Spleen (tissue), 11 donors: ENCODE results near the gene KASH5. TPM values are rescaled to one million over a fixed set of nuclear protein-coding genes. Genes with fewer than 3 reads are reported as not detected.

Experiments
- DNase-seq: peaks from one replicate; pipeline ENCODE4 v3.0.0-alpha.2; 2020
- H3K27ac ChIP-seq, 8 donors: fragments of 200-600 bp; sonication (generic) in 7 of 8; 1 replicate in 4 of 8; 2 replicates in 4 of 8; pipeline versions ENCODE4 v1.5.0 to v1.8.0; 2016 to 2021; ENCODE audit warnings: inconsistent platforms in 4 of 8, mild to moderate bottlenecking in 4 of 8, moderate library complexity in 1 of 8
- H3K27me3 ChIP-seq, 7 donors: fragments of 200-600 bp; sonication (generic) in 6 of 7; replicated peaks in 1 of 7; 1 replicate in 4 of 7; 2 replicates in 3 of 7; pipeline versions ENCODE4 v1.5.0 to v1.8.0; 2016 to 2021; ENCODE audit warnings: inconsistent platforms in 3 of 7, mild to moderate bottlenecking in 1 of 7
- H3K36me3 ChIP-seq, 6 donors: fragments of 200-600 bp; sonication (generic) in 5 of 6; 1 replicate in 4 of 6; 2 replicates in 2 of 6; pipeline versions ENCODE4 v1.5.0 to v1.8.0; 2016 to 2021; ENCODE audit warnings: inconsistent platforms in 2 of 6
- H3K4me1 ChIP-seq, 6 donors: fragments of 200-600 bp; sonication (generic) in 5 of 6; 1 replicate in 3 of 6; 2 replicates in 3 of 6; pipeline versions ENCODE4 v1.5.0 to v1.8.0; 2016 to 2021; ENCODE audit warnings: inconsistent platforms in 3 of 6
- H3K4me3 ChIP-seq, 8 donors: fragments of 200-600 bp; sonication (generic) in 7 of 8; 1 replicate in 4 of 8; 2 replicates in 4 of 8; pipeline versions ENCODE4 v1.5.0 to v1.8.0; 2016 to 2021; ENCODE audit warnings: inconsistent platforms in 4 of 8, mild to moderate bottlenecking in 4 of 8, moderate library complexity in 2 of 8
- H3K9me3 ChIP-seq, 8 donors: fragments of 200-600 bp; sonication (generic) in 7 of 8; 1 replicate in 4 of 8; 2 replicates in 4 of 8; pipeline versions ENCODE4 v1.5.0 to v1.8.0; 2016 to 2021; ENCODE audit warnings: inconsistent platforms in 4 of 8
- POLR2A ChIP-seq, 3 donors: fragments of 450-650 bp; IDR thresholded peaks; one replicate each; pipeline ENCODE4 v1.5.1; 2017; ENCODE audit warnings: antibody characterized with exemption in 3 of 3, mild to moderate bottlenecking in 1 of 3
- POLR2AphosphoS5 ChIP-seq, 3 donors: sonication (generic); formaldehyde crosslinking; IDR thresholded peaks; one replicate each; pipeline ENCODE4 v1.5.1; 2017; ENCODE audit warnings: antibody characterized with exemption in 3 of 3
- WGBS, 5 donors: extraction: QIAGEN DNeasy Blood & Tissue Kit in 3 of 5; methylation state at CpG; one replicate each; pipeline versions ENCODE4 v1.1.5 to v1.1.7; 2013 to 2018; 5-methylcytosine and 5-hydroxymethylcytosine counted together
- intact Hi-C: fragments of 100-400 bp; cut with DNase I; formaldehyde crosslinking; loops from one replicate; pipeline ENCODE4 v1.15.0; 2023; ENCODE audit warnings: low total_unique reads
- polyA plus RNA-seq, 3 donors: library from polyadenylated mRNA; stranded (reverse); fragments of 200-250 nt; gene quantifications; one replicate each; pipeline ENCODE4 v1.2.1, GENCODE V29; 2013
- total RNA-seq, 7 donors: library from RNA; depleted of rRNA in 3 of 7; stranded (reverse); fragments of >200 nt in 3 of 7; fragmentation: NEBNext Ultra II Directional in 4 of 7; extraction: Animal tissue kit (Norgen Biotek cat#: 25700) in 4 of 7; gene quantifications; one replicate each; pipeline versions ENCODE4 v1.1.0 to v1.2.1, GENCODE V29; 2016 to 2021
- TF ChIP-seq, protein P1 (sequence below), 11 experiments: fragments of 200-600 bp in 7 of 11; fragments of 450-650 bp in 4 of 11; sonication (generic) in 4 of 11; IDR thresholded peaks in 8 of 11; conservative IDR thresholded peaks in 3 of 11; 1 replicate in 7 of 11; 2 replicates in 4 of 11; pipeline versions ENCODE4 v1.4.0 to v1.8.0; 2016 to 2021; ENCODE audit warnings: antibody characterized with exemption in 11 of 11, inconsistent platforms in 4 of 11, mild to moderate bottlenecking in 1 of 11
- donor health status: healthy with polysubstance abuse.
- donor health status: DM: no; HTN: no; CAD: no; lungs with moderate emphysema.
- donor health status: DM: no; HTN: no; CAD: no.
- donor health status: Bipolar disorder and iron deficiency.
- donor health status: healthy.
- donor health status: DM: no; HTN: no; CAD: no.
- donor health status: DM: yes; HTN: yes; CAD: no.

The KASH5 gene
- total and polyA plus RNA-seq, 10 donors, result 0.11 to 0.41 (median 0.26) TPM; not detected in 6

- Histone ChIP-seq H3K4me3 (no peak overlapping the region), H3K36me3 (no peaks in the 10 kb centered on the region), H3K4me1 (peaks cover 0 to 29% (median 16%) of the 10 kb centered on the region in 6 donors), H3K27me3 (peaks cover 13 to 100% (median 97%) of the 10 kb centered on the region in 7 donors), H3K27ac (no peak overlapping the region), H3K9me3 (no peaks in the 10 kb centered on the region)
- TF ChIP-seq, protein P1, sequence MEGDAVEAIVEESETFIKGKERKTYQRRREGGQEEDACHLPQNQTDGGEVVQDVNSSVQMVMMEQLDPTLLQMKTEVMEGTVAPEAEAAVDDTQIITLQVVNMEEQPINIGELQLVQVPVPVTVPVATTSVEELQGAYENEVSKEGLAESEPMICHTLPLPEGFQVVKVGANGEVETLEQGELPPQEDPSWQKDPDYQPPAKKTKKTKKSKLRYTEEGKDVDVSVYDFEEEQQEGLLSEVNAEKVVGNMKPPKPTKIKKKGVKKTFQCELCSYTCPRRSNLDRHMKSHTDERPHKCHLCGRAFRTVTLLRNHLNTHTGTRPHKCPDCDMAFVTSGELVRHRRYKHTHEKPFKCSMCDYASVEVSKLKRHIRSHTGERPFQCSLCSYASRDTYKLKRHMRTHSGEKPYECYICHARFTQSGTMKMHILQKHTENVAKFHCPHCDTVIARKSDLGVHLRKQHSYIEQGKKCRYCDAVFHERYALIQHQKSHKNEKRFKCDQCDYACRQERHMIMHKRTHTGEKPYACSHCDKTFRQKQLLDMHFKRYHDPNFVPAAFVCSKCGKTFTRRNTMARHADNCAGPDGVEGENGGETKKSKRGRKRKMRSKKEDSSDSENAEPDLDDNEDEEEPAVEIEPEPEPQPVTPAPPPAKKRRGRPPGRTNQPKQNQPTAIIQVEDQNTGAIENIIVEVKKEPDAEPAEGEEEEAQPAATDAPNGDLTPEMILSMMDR (IDR thresholded peaks at IDR 0.05 in 8 of 11, conservative IDR thresholded peaks at IDR 0.05 in 3 of 11), result no peak
- TF ChIP-seq POLR2AphosphoS5 (IDR thresholded peaks at IDR 0.05), result no peak
- no peak for TF ChIP-seq POLR2A (IDR thresholded peaks at IDR 0.05)
- WGBS, 5 donors, result 87 to 92% (median 90%) methylated on average over 18 of the region's 18 CpGs
- DNase-seq, result no peak
- intact Hi-C loops, result no loop called here
Measured at GRCh38 chr19:49434907-49435583, 47.0 kb downstream of the KASH5 start.

DNA sequence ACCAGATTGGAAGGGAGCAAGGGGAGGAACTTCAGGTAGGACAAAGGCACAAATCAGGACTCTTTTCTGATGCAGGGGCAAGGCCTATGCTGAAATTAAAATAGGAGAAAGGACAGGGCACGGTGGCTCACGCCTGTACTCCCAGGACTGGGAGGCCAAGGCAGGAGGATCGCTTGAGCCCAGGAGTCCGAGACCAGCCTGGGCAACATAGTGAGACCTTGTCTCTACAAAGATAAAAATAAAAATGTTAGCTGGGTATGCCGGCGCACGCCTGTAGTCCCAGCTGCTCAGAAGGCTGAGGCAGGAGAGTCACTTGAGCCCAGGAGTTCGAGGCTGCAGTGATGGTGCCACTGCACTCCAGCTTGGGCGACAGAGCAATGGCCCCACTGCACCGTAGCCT lies 47.6 kb downstream of the KASH5 start:
- Histone ChIP-seq H3K4me3 (no peak overlapping the region), H3K27me3 (peaks cover 13 to 100% (median 97%) of the 10 kb centered on the region in 7 donors), H3K27ac (no peak overlapping the region), H3K9me3 (no peaks in the 10 kb centered on the region), H3K36me3 (no peaks in the 10 kb centered on the region), H3K4me1 (peaks cover 0 to 29% (median 16%) of the 10 kb centered on the region in 6 donors)
- WGBS, 5 donors, result 84 to 91% (median 90%) methylated on average over 10 of the region's 10 CpGs
- no peak for DNase-seq
- intact Hi-C loops, result no loop called here
- TF ChIP-seq POLR2A (IDR thresholded peaks at IDR 0.05) (no peak), POLR2AphosphoS5 (IDR thresholded peaks at IDR 0.05) (no peak)
- TF ChIP-seq, protein P1 (IDR thresholded peaks at IDR 0.05 in 8 of 11, conservative IDR thresholded peaks at IDR 0.05 in 3 of 11), result no peak

GRCh38 chr19:49436381-49437017 lies 48.5 kb downstream of the KASH5 start:
- intact Hi-C loops, result no loop called here
- peaks cover 13 to 100% (median 98%) of the 10 kb centered on the region in 7 donors for H3K27me3 ChIP-seq
- no peak for DNase-seq

More at GRCh38 chr19:49436381-49437017, 48.5 kb downstream of the KASH5 start:
- H3K27ac ChIP-seq, result no peak overlapping the region
- H3K4me1 ChIP-seq, result peaks cover 0 to 37% (median 17%) of the 10 kb centered on the region in 6 donors
- 10 to 48% (median 13%) methylated on average over 12 to 42 of the region's 42 CpGs for WGBS, 5 donors
- H3K36me3 ChIP-seq, result no peaks in the 10 kb centered on the region
- TF ChIP-seq POLR2A (IDR thresholded peaks at IDR 0.05), result no peak
- TF ChIP-seq POLR2AphosphoS5 (IDR thresholded peaks at IDR 0.05), result no peak
- TF ChIP-seq, protein P1 (IDR thresholded peaks at IDR 0.05 in 8 of 11, conservative IDR thresholded peaks at IDR 0.05 in 3 of 11), result no peak
- no peaks in the 10 kb centered on the region for H3K9me3 ChIP-seq
- peak overlapping the region in 1 of 8 donors; percentile 13 for H3K4me3 ChIP-seq
